ENCODE data around the gene SIAH3.

Gene SIAH3

GRCh38 chr13:45733361-45733760 lies 118.2 kb downstream of the SIAH3 start:
- no peak for DNase-seq (ENCODE audit: low read depth)

GRCh38 chr13:45732916-45733315 lies 118.6 kb downstream of the SIAH3 start:
- DNase-seq (ENCODE audit: low read depth), result no peak

- DNase-seq (ENCODE audit: low read depth), result no peak
These were observed 120.1 kb downstream of the SIAH3 start for GRCh38 chr13:45731455-45731854.

GRCh38 chr13:45728759-45729158 lies 122.8 kb downstream of the SIAH3 start:
- no peak for DNase-seq (ENCODE audit: low read depth)

All from stimulated activated CD4-positive, alpha-beta T cell treated with anti-CD3 and anti-CD28 coated beads, Interleukin-2, amount 100 ng/mL, for 4 hours (primary cell).